RWPE1 (cell line): Measurements from ENCODE around the gene EFCAB11.

Source experiments
- CTCF ChIA-PET: fragments of 350-600 bp; sonication (Branson Sonifier 250); formaldehyde crosslinking; extraction: SDS; loops from one replicate; lab custom pipeline; 2021; lab: Yijun Ruan, JAX
- POLR2A ChIA-PET: fragments of 400-600 bp; formaldehyde crosslinking; extraction: SDS; loops from one replicate; lab custom pipeline; 2020; ENCODE audit warnings: antibody characterized with exemption; ENCODE audit not compliant: low non-redundant PET; lab: Yijun Ruan, JAX
- DNase-seq: peaks from one replicate; pipeline ENCODE4 v3.0.0; 2012; ENCODE audit warnings: low spot score
- H3K27ac ChIP-seq: fragments of 450-650 bp; 2 replicates; pipeline ENCODE4 v1.5.1; 2017
- CTCF ChIP-seq: fragments of 450-650 bp; conservative IDR thresholded peaks from 2 replicates; pipeline ENCODE4 v1.5.1; 2017; ENCODE audit warnings: low read depth, mild to moderate bottlenecking

The EFCAB11 gene

GRCh38 chr14:89775151-89775550 lies 179.4 kb downstream of the EFCAB11 start:
- no peak for TF ChIP-seq CTCF
- CTCF ChIA-PET: no interaction called here

GRCh38 chr14:89773644-89774316 lies 180.8 kb downstream of the EFCAB11 start:
- no peak for TF ChIP-seq CTCF
- CTCF ChIA-PET: interaction anchor here (0.7 kb wide), 1 partner anchor 1905 kb away, joined by 3 read pairs; no protein-coding TSS in a partner anchor
- H3K27ac ChIP-seq: no peak overlapping the region
- POLR2A ChIA-PET: no interaction called here
- peak; percentile 34 for DNase-seq

More at GRCh38 chr14:89775151-89775550, 179.4 kb downstream of the EFCAB11 start:
- DNase-seq: no peak
- H3K27ac ChIP-seq: no peak overlapping the region
- POLR2A ChIA-PET: no interaction called here

GRCh38 chr14:89773151-89773550 lies 181.4 kb downstream of the EFCAB11 start:
- POLR2A ChIA-PET: no interaction called here
- DNase-seq: no peak
- no peak for TF ChIP-seq CTCF
- CTCF ChIA-PET: no interaction called here
- no peak overlapping the region for H3K27ac ChIP-seq

- TF ChIP-seq CTCF: no peak
- CTCF ChIA-PET: interaction anchor here (0.8 kb wide), 1 partner anchor 156 kb away, joined by 4 read pairs; no protein-coding TSS in a partner anchor
- no peak for DNase-seq
- POLR2A ChIA-PET: no interaction called here
- H3K27ac ChIP-seq: no peak overlapping the region
Measured at GRCh38 chr14:89771251-89771650, 183.3 kb downstream of the EFCAB11 start.

GRCh38 chr14:89767861-89768268 lies 186.7 kb downstream of the EFCAB11 start:
- no peak overlapping the region for H3K27ac ChIP-seq
- ChIA-PET CTCF (interaction anchor here (0.7 kb wide), 2 partner anchors 166 to 1152 kb away, joined by 3 read pairs; no protein-coding TSS in a partner anchor), POLR2A (no interaction called here)
- peak; percentile 38 for DNase-seq
- TF ChIP-seq CTCF: peak; percentile 54

GRCh38 chr14:89767131-89767530 lies 187.4 kb downstream of the EFCAB11 start:
- no peak overlapping the region for H3K27ac ChIP-seq
- no peak for TF ChIP-seq CTCF
- CTCF ChIA-PET: no interaction called here
- POLR2A ChIA-PET: no interaction called here
- no peak for DNase-seq
